Testis (tissue), 3 donors: ENCODE data around the gene SMTNL2. TPM values are rescaled to one million over a fixed set of nuclear protein-coding genes. Genes with fewer than 3 reads are reported as not detected.
A peak's percentile ranks its signal among the peaks of the same experiment; 100 is the strongest.

Experiments used
- DNase-seq: peaks from one replicate; pipeline ENCODE4 v3.0.0-alpha.2; 2019
- H3K27ac ChIP-seq, 2 donors: fragments of 200-600 bp; sonication (generic); one replicate each; pipeline ENCODE4 v1.5.1; 2019
- H3K27me3 ChIP-seq: fragments of 200-600 bp; sonication (generic); one replicate; pipeline ENCODE4 v1.5.1; 2019
- H3K36me3 ChIP-seq: fragments of 200-600 bp; sonication (generic); one replicate; pipeline ENCODE4 v1.5.1; 2017; ENCODE audit warnings: low read depth; ENCODE audit errors: missing control alignments
- H3K4me1 ChIP-seq: fragments of 200-600 bp; sonication (generic); one replicate; pipeline ENCODE4 v1.5.1; 2019
- H3K4me3 ChIP-seq, 2 donors: fragments of 200-600 bp; sonication (generic); one replicate each; pipeline ENCODE4 v1.5.1; 2017 to 2019
- H3K9me3 ChIP-seq: fragments of 200-600 bp; sonication (generic); one replicate; pipeline ENCODE4 v1.5.1; 2017
- POLR2A ChIP-seq: fragments of 450-650 bp; IDR thresholded peaks from one replicate; pipeline ENCODE4 v1.6.1; 2017; ENCODE audit warnings: antibody characterized with exemption, mild to moderate bottlenecking, moderate library complexity
- WGBS, 2 donors: methylation state at CpG; one replicate each; pipeline ENCODE4 v1.1.5; 2018; 5-methylcytosine and 5-hydroxymethylcytosine counted together
- intact Hi-C: fragments of 100-400 bp; cut with DNase I; formaldehyde crosslinking; loops from one replicate; pipeline ENCODE4 v1.15.1; 2023; ENCODE audit warnings: low total_unique reads
- polyA plus RNA-seq: library from polyadenylated mRNA; stranded (reverse); fragments of 350-450 nt; fragmentation: Illumina TruSeq; extraction: RNeasy Lipid Tissue Mini Kit (QIAGEN cat#74804); gene quantifications from one replicate; pipeline ENCODE4 v1.2.3, GENCODE V29; 2014; ENCODE audit warnings: low read depth, low replicate concordance; ENCODE audit not compliant: insufficient read depth
- total RNA-seq, 2 donors: library from RNA; depleted of rRNA; stranded (reverse); fragments of >200 nt; gene quantifications; one replicate each; pipeline ENCODE4 v1.2.3, GENCODE V29; 2016
- TF ChIP-seq, protein P1 (sequence below), 3 experiments: fragments of 450-650 bp in 2 of 3; fragments of 200-600 bp in 1 of 3; sonication (generic) in 1 of 3; IDR thresholded peaks; one replicate each; pipeline ENCODE4 v1.5.1; 2016 to 2019; ENCODE audit warnings: antibody characterized with exemption in 3 of 3, mild to moderate bottlenecking in 2 of 3, moderate library complexity in 1 of 3

SMTNL2 gene
- total and polyA plus RNA-seq, 3 donors from 2014 or later = 2.6 to 6.9 (median 4.3) TPM

DNA sequence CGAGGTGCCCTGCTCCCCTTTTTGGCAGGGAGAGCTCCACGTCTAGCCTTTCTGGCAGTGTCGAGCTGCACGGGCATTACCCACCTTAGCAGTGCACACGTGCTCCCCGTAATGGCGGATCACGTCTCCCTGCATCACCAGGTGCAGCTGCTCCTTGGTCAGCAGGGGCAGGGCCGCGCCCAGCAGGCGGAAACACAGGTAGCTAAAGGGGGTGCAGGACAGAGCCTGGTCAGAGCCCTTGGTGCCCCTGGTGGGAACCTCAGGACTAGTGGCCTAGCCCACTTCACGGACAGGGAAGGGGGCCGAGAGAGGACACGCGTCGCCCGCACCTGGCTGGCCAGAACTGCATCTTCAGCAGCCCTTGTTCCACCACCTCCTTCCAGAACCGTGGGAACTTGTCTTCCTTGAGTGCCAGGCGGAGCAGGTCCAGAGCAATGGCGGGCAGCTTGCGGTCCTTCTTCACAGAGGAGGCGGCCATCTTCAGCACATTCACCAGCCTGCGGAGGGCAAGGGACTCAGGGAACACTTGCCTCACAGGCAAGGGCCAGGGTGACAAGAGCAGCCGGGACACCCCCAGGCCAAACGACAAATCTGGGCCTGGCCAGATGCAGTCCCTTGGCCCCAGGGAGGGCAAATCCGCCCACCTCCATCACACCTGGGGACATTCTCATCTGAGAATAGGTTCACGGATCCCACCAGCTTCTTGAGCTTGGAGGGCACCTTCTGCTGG is 32.4 kb upstream of the SMTNL2 start:
- Histone ChIP-seq H3K4me1 (peaks cover 18% of the 10 kb centered on the region), H3K4me3 (no peak overlapping the region), H3K27me3 (no peaks in the 10 kb centered on the region), H3K9me3 (no peaks in the 10 kb centered on the region), H3K36me3 (no peaks in the 10 kb centered on the region), H3K27ac (no peak overlapping the region)
- WGBS, 2 donors = 90 to 92% methylated on average over 17 to 27 of the region's 27 CpGs
- intact Hi-C loops = no loop called here
- TF ChIP-seq, protein P1, sequence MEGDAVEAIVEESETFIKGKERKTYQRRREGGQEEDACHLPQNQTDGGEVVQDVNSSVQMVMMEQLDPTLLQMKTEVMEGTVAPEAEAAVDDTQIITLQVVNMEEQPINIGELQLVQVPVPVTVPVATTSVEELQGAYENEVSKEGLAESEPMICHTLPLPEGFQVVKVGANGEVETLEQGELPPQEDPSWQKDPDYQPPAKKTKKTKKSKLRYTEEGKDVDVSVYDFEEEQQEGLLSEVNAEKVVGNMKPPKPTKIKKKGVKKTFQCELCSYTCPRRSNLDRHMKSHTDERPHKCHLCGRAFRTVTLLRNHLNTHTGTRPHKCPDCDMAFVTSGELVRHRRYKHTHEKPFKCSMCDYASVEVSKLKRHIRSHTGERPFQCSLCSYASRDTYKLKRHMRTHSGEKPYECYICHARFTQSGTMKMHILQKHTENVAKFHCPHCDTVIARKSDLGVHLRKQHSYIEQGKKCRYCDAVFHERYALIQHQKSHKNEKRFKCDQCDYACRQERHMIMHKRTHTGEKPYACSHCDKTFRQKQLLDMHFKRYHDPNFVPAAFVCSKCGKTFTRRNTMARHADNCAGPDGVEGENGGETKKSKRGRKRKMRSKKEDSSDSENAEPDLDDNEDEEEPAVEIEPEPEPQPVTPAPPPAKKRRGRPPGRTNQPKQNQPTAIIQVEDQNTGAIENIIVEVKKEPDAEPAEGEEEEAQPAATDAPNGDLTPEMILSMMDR (IDR thresholded peaks at IDR 0.05) = no peak
- no peak for TF ChIP-seq POLR2A
- no peak for DNase-seq

DNA sequence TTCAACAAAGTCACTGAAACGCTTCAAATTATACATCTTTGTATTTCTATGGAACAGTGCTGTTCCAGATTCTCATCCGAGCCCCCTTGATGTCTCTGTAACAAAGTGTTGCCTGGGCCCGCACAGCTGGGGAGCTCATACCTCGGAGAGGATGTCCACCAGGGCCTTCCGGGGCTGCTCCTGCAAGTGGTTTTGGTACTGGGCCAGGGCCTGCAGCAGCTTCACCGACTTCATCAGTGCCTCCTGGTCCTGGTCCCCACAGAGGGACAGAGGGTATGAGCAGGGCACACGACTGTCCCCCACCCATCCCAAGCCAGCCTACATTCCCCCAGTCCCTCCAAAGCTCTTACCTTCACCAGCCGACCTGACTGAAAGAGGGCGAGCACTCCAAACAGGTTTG is 30.7 kb upstream of the SMTNL2 start:
- Histone ChIP-seq H3K36me3 (no peaks in the 10 kb centered on the region), H3K4me3 (no peak overlapping the region), H3K27ac (no peak overlapping the region), H3K4me1 (peaks cover 18% of the 10 kb centered on the region), H3K27me3 (no peaks in the 10 kb centered on the region), H3K9me3 (no peaks in the 10 kb centered on the region)
- no peak for DNase-seq
- WGBS, 2 donors = 71 to 86% methylated on average over 6 to 9 of the region's 9 CpGs
- TF ChIP-seq, protein P1 (IDR thresholded peaks at IDR 0.05) = no peak
- no peak for TF ChIP-seq POLR2A
- intact Hi-C loops = no loop called here

DNA sequence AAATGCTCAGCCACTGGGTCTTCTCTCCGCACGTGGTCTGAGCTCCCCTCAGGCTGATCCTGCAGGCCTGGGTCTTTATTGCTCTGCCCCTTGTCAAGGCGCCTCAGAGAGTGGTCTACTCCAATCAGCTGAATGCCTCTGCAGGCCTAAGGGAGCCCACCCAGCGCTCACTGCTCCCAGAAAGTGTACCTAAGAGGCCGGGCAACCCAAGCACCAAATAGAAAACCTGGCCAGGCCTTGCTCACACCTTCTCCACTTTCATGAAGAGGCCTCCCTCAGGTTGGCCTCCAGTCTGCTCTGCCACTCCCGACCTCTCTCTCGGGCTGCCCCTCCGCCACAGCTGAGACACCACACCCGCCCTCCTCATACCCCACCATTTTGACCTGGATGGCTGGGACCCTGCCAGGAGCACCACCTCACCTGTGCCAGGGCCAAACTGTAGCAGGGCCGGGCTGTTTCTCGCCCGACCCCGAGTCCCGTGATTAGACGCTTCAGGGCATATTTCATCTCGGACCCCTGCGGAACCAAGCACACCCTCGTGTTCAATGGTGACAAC is 29.8 kb upstream of the SMTNL2 start:
- Histone ChIP-seq H3K36me3 (no peaks in the 10 kb centered on the region), H3K27ac (no peak overlapping the region), H3K4me1 (peaks cover 18% of the 10 kb centered on the region), H3K9me3 (no peaks in the 10 kb centered on the region), H3K4me3 (peak overlapping the region; percentile 66 to 86), H3K27me3 (no peaks in the 10 kb centered on the region)
- 6 to 14% methylated on average over 11 to 18 of the region's 18 CpGs for WGBS, 2 donors
- no peak for DNase-seq
- no peak for TF ChIP-seq POLR2A
- TF ChIP-seq, protein P1 (IDR thresholded peaks at IDR 0.05) = no peak
- intact Hi-C loops = no loop called here

DNA sequence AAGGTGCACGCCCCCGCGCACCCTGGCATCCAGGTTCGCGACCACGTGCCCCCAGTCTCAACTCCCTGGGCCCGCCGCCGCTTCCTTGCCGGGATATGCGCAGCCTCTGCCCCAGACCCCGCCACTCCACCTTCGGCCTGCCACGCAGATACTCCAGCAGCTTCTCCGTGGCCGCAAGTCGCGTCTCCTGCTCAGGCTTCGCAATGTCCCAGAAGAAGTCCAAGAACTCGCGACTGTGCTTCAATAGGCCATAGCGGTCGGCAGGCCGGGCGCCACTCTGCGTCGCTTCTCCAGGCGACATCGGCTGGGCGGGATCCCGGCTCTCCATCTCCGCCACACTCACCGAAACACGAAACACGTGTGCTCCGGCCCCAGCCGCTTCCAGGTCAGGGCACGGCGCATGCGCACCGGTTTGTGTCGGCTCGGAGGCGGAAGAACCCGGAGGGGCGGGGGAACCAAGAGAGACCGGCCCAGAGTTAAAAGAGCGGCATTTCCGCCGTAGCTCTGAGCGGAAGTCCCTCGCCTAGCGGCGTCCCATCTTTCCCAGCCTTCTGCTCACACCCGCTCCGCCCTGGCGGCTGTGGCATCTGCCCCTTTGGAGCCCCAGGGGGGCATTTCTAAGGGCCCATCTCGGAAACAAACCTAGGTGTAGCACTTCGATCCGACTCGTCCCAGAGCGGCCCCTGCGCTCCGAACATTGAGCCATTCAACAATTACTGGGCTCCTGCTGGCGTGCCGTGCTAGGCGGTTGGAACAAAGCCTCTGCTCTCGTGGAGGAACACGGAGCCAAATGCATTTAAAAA is 29.1 kb upstream of the SMTNL2 start, which contains the start of gene MYBBP1A:
MYBBP1A (minus strand) TSS at position 388 of the 803 bp plus-strand sequence; CDS start at position 328, 60 bp downstream.
- Histone ChIP-seq H3K4me3 (peak within 1 kb of the TSS; percentile 66 to 86), H3K9me3 (no peaks in the 10 kb centered on the region), H3K27ac (peak within 1 kb of the TSS; percentile 72 to 80), H3K4me1 (peaks cover 22% of the 10 kb centered on the region), H3K27me3 (no peaks in the 10 kb centered on the region), H3K36me3 (no peaks in the 10 kb centered on the region)
- intact Hi-C loops = no loop called here
- WGBS, 2 donors = 0 to 1% methylated on average over 42 to 66 of the region's 69 CpGs
- TF ChIP-seq, protein P1 (IDR thresholded peaks at IDR 0.05) = no peak
- peak; percentile 27 for TF ChIP-seq POLR2A
- peak; percentile 98 for DNase-seq
